Measurements from ENCODE around the gene MRGPRG. TPM values are rescaled to one million over a fixed set of nuclear protein-coding genes. Genes with fewer than 3 reads are reported as not detected.

Gene MRGPRG
- total and polyA plus RNA-seq, 4 donors: not detected

DNA sequence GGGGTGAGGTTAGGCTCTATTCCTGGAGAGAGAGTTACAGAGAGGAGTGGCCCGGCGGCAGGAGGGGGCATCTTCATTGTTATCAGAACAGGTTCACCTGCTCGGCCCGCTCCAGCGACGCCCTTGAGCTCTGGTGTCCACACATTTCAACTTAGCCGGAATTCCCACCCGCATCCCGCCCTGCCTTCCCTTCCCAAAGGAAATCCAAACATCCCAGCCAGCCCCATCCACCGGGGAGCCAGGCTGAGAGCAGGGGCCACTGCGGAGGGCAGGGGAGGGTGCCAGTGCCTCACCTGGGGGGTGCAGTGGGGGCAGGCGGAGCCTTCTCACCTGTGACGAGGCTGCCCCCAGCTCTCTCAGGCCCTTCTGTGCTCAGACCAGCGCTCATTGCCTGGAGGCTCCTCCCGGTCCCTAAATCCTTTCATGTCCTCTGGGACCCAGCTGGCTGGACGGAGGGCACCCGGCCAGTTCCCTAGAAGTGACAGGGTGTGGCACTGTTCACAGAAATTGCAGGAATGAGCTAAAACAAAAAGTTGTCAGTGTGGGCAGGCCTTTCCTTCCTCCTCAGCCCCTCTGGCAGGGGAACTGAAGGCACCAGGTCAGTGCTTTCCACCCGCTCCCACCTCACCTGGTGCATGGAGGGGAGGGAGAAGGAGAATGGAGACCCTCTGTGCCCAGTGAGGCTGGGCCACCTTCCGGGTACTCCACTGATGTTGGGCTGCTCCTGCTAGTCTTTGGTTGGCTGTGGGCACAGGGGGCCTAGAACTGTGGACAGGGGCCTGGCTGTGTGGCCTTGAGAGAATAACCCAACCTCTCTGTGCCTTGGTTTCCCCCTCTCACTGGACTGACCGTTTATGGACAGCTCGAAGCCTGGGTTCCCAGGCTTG is 2.2 kb upstream of the MRGPRG start:
- Histone ChIP-seq H3K27ac (ENCODE audit: low read depth in 1 of 2, low read length in 2 of 2) (no peak overlapping the region), H3K9me3 (ENCODE audit: control insufficient read depth in 4 of 4, low read length in 3 of 4) (no peaks in the 10 kb centered on the region), H3K36me3 (ENCODE audit: control insufficient read depth in 4 of 4, insufficient read depth in 3 of 4, low read depth in 1 of 4, low read length in 3 of 4) (no peaks in the 10 kb centered on the region), H3K4me3 (ENCODE audit: low read depth in 1 of 3, low read length in 3 of 3) (no peak overlapping the region), H3K4me1 (ENCODE audit: control insufficient read depth in 4 of 4, insufficient read depth in 4 of 4, low read length in 3 of 4) (no peaks in the 10 kb centered on the region), H3K27me3 (ENCODE audit: control insufficient read depth in 4 of 4, insufficient read depth in 4 of 4, low read length in 3 of 4) (peaks cover 0 to 6% (median 2%) of the 10 kb centered on the region in 4 donors), H3K9ac (ENCODE audit: low read depth in 1 of 2, low read length in 2 of 2) (no peak overlapping the region)
- TF ChIP-seq FOXA2 (IDR thresholded peaks at IDR 0.05) (no peak), HNF4A (conservative IDR thresholded peaks at IDR 0.05) (no peak), EGR1 (IDR thresholded peaks at IDR 0.05; ENCODE audit: low read depth in 2 of 2) (no peak), RAD21 (IDR thresholded peaks at IDR 0.05) (no peak), GABPA (IDR thresholded peaks at IDR 0.05 in 1 of 2, conservative IDR thresholded peaks at IDR 0.05 in 1 of 2) (no peak), JUND (IDR thresholded peaks at IDR 0.05) (no peak)
- TF ChIP-seq, protein P1, sequence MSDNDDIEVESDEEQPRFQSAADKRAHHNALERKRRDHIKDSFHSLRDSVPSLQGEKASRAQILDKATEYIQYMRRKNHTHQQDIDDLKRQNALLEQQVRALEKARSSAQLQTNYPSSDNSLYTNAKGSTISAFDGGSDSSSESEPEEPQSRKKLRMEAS (IDR thresholded peaks at IDR 0.05): no peak
- TF ChIP-seq, protein P2, sequence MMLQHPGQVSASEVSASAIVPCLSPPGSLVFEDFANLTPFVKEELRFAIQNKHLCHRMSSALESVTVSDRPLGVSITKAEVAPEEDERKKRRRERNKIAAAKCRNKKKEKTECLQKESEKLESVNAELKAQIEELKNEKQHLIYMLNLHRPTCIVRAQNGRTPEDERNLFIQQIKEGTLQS (IDR thresholded peaks at IDR 0.05): no peak
- WGBS: 46% methylated on average over 21 of the region's 21 CpGs
- DNase-seq (ENCODE audit: low spot score): peak; percentile 32

DNA sequence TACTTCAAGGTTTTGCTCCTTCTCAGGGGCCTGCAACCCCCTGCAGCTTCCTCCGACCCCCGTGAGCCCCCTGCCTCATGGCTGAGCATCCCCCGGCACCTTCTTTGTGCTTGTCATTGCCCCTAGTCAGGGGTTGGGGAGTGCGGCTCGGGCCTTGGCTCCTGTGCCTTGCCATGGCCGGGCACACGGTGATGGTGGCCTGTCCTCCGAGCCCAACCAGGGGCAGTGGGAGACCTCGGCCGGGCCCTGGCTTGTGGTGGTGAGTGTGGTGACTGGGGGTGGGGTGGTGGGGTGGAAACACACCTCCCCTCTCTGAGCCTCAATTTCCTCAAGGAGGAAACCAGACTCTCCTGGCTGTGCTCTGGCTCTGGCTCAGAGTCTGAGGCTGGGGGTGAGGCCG is 1.5 kb upstream of the MRGPRG start:
- peaks cover 0 to 6% (median 2%) of the 10 kb centered on the region in 4 donors for H3K27me3 ChIP-seq (ENCODE audit: control insufficient read depth in 4 of 4, insufficient read depth in 4 of 4, low read length in 3 of 4)

More for the DNA sequence above, 1.5 kb upstream of the MRGPRG start:
- Histone ChIP-seq H3K4me3 (ENCODE audit: low read depth in 1 of 3, low read length in 3 of 3) (no peak overlapping the region), H3K9me3 (ENCODE audit: control insufficient read depth in 4 of 4, low read length in 3 of 4) (no peaks in the 10 kb centered on the region), H3K36me3 (ENCODE audit: control insufficient read depth in 4 of 4, insufficient read depth in 3 of 4, low read depth in 1 of 4, low read length in 3 of 4) (no peaks in the 10 kb centered on the region), H3K4me1 (ENCODE audit: control insufficient read depth in 4 of 4, insufficient read depth in 4 of 4, low read length in 3 of 4) (no peaks in the 10 kb centered on the region), H3K27ac (ENCODE audit: low read depth in 1 of 2, low read length in 2 of 2) (no peak overlapping the region), H3K9ac (ENCODE audit: low read depth in 1 of 2, low read length in 2 of 2) (no peak overlapping the region)
- 52% methylated on average over 11 of the region's 11 CpGs for WGBS
- TF ChIP-seq YY1 (IDR thresholded peaks at IDR 0.05) (no peak), JUND (IDR thresholded peaks at IDR 0.05) (no peak), HNF4G (IDR thresholded peaks at IDR 0.05) (no peak), EGR1 (IDR thresholded peaks at IDR 0.05; ENCODE audit: low read depth in 2 of 2) (no peak), NR2F2 (IDR thresholded peaks at IDR 0.05) (no peak), FOXA1 (IDR thresholded peaks at IDR 0.05) (no peak), RXRA (IDR thresholded peaks at IDR 0.05) (no peak), GABPA (IDR thresholded peaks at IDR 0.05 in 1 of 2, conservative IDR thresholded peaks at IDR 0.05 in 1 of 2) (no peak), TAF1 (conservative IDR thresholded peaks at IDR 0.05) (no peak), CTCF (IDR thresholded peaks at IDR 0.05; ENCODE audit: low read depth, low read length, missing input control) (no peak)
- TF ChIP-seq, protein P2 (IDR thresholded peaks at IDR 0.05): no peak
- TF ChIP-seq, protein P3, sequence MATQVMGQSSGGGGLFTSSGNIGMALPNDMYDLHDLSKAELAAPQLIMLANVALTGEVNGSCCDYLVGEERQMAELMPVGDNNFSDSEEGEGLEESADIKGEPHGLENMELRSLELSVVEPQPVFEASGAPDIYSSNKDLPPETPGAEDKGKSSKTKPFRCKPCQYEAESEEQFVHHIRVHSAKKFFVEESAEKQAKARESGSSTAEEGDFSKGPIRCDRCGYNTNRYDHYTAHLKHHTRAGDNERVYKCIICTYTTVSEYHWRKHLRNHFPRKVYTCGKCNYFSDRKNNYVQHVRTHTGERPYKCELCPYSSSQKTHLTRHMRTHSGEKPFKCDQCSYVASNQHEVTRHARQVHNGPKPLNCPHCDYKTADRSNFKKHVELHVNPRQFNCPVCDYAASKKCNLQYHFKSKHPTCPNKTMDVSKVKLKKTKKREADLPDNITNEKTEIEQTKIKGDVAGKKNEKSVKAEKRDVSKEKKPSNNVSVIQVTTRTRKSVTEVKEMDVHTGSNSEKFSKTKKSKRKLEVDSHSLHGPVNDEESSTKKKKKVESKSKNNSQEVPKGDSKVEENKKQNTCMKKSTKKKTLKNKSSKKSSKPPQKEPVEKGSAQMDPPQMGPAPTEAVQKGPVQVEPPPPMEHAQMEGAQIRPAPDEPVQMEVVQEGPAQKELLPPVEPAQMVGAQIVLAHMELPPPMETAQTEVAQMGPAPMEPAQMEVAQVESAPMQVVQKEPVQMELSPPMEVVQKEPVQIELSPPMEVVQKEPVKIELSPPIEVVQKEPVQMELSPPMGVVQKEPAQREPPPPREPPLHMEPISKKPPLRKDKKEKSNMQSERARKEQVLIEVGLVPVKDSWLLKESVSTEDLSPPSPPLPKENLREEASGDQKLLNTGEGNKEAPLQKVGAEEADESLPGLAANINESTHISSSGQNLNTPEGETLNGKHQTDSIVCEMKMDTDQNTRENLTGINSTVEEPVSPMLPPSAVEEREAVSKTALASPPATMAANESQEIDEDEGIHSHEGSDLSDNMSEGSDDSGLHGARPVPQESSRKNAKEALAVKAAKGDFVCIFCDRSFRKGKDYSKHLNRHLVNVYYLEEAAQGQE (IDR thresholded peaks at IDR 0.05): no peak
- TF ChIP-seq, protein P1 (IDR thresholded peaks at IDR 0.05): no peak
- peak; percentile 33 for DNase-seq (ENCODE audit: low spot score)
